GM19455 (cell line): ENCODE measurements around the gene LIPC.

Source experiments
- ATAC-seq: cut with Tn5 transposase; IDR thresholded peaks from one replicate; pipeline ENCODE4 v1.9.1; 2021; ENCODE audit not compliant: unreplicated experiment

LIPC gene

DNA sequence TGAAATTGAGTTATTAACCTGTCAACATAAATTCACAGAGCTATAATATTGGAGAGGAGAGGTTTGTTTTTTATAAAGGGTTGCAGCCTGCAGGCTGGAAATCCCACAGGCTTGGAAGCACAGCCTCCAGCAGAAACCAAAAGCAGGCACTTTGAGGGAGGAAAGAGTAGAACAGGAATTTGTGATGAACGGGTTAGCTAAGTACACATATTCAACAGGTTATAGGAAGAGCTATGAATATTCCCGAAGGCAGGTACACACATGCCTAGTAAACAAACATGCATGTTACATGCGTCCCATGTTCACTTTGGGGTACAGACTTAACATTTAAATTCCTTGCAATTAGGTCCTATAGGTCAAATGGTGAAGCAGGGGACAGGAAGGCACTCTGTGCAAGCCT, 25.9 kb upstream of the LIPC start:
- ATAC-seq = no peak

DNA sequence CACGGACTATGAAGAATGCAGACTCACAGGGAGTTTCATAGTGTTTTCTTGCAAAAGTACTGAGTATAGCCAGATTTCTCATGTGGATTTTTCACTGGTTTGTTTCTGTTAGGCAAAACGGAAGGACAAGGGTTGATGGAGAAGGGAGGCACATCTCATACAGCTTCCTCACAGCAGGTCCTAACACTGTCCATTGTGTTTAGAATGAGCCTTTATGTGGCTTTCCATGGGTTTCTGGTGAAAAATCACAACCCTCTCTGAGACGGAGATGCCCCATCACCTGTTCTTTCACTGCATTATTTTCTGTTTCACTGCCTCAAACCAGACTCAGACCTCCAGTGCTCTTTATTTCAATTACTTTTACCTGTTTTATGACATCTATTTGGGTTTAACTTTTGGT, 25.0 kb upstream of the LIPC start:
- no peak for ATAC-seq

DNA sequence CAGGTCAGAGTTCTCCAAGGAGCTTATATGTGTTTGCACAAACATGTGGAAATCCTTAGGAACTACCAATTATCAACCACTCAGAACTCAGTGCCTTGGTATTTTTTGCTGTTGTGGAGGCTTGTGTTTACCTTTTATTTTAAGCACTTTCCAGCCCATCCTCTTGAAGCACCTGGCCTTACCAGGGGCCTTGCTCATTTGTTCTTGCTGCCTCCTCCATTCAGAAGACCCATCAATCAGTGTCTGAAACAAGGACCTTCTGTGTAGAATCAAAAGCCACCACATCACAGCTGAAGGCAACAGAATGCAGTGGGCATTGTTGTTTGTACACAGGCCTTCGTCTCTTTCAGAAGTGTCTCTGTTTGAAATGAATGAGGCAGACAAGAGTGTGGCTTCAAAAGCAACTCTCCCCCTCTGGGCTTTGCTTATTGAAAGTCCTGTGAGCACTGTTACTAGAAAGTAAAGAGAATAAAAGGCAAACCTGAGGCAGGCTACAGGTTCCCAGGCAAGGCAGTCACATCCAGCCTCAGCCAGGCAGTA, 24.5 kb upstream of the LIPC start:
- no peak for ATAC-seq

DNA sequence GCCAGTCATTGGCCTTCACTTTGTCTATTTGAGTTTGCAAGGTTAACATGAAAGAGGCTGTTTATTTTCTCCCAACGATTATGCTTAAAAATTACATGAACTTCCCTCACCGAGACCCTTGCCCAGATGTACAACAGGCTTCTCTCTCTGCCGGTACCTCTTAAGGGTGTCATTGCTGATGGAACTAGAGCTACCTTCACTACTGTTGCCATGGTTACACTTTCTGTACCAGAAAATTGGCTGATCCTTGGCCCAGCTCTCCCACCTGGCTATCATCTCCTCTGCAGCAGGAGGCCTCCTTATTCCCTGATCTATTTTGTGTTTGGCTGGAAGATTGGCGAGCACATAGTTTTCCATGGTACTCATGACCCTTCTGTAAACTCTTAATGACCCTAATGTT, 24.0 kb upstream of the LIPC start:
- ATAC-seq = no peak

DNA sequence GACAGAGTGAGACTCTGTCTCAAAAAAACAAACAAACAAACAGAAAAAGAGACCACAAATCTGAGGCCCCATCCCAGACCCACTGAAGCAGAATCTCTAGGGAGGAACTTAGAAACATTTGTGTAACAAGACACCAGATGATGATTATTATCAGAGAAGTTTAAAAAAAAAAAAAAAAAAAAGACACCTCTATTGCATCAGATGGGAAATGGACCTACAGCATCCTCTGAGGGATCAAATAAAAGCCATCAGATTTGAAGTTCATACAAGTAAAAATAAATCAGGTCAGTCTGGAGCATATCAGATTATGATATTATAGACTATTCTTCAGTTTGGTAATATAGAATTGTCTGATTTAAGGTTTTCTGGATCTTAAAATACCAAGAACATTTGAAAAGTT, 21.9 kb upstream of the LIPC start:
- no peak for ATAC-seq

DNA sequence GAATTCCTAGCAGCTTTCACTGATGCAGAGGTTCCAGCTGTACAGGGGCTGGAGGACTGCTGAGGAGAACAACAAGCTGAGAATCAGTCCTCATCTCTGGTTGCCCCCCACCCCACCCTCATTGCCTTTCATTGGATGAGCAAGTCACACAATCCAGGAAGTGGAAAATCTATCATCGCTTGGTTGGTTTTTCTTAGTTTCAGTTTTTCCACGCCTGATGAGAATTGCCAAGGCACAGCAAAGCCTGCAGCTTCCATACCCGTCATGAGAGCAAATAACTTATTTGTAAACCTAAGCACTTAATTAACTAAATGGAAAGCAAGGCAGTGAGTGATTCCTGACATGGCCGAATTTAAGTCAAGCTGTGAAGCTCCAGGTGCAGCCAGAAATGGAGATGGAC, 21.4 kb upstream of the LIPC start:
- ATAC-seq = no peak

DNA sequence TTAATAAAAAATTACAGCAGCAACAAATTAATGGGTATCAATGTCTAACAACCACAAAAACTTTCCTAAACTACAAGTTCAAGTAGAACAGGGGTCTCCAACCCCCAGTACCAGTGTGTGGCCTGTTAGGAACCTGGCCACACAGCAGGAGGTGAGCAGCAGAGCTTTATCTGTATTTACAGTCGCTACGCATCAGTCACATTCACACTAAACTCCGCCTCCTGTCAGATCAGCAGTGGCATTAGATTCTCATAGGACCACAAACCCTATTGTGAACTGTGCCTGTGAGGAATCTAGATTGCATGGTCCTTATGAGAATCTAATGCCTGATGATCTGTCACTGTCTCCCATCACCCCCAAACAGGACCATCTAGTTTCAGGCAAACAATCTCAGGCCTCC, 18.5 kb upstream of the LIPC start:
- ATAC-seq = no peak

DNA sequence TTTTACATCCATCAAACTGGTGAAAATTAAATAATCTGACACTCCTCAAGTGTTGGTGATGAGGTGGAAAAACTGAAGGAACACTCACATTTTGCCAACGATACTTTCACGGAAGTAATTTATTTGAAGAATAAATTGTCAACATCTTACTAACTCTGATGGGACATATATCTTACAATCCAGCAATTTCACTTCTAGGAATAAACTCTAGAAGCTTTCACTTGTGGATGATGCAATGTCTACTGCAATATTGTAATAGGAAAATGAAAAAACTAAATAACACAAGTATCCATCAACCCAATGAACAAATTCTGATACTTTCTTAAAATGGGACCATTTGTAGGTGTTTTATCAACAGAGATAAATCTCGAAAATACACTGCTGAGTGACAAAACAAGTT, 16.2 kb upstream of the LIPC start:
- no peak for ATAC-seq

DNA sequence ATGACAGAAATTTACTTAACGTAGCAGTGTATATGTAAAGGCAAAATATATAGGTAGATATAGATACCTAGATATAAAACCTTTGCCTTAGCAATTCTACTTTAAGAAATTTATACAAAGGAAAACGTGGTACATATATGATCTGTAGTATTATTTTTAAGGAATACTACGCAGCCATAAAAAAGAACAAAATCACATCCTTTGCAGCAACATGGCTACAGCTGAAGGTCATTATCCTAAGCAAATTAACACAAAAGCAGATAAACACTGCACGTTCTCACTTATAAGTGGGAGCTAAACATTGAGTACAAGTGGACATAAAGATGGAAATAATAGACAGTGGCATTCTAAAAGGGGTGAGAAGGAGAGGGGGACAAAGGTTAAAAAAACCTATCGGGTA, 14.8 kb upstream of the LIPC start:
- no peak for ATAC-seq

DNA sequence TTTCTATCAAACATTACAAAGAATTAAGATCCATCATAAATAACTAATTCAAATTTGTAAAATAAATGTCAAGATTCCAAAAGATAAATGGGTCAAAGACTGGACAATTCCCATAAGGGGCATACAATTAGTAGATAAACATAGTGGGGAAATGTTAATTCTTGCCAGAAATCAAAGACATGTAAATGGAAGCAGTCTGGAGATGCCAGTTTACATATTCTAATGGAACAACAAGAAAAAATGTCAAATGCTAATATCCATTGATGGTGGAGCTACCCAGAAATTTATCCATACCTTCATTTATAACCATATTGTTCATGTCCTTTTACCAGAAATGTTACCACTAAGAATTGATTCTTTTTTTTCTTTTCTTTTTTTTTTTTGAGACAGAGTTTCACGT, 13.7 kb upstream of the LIPC start:
- no peak for ATAC-seq

DNA sequence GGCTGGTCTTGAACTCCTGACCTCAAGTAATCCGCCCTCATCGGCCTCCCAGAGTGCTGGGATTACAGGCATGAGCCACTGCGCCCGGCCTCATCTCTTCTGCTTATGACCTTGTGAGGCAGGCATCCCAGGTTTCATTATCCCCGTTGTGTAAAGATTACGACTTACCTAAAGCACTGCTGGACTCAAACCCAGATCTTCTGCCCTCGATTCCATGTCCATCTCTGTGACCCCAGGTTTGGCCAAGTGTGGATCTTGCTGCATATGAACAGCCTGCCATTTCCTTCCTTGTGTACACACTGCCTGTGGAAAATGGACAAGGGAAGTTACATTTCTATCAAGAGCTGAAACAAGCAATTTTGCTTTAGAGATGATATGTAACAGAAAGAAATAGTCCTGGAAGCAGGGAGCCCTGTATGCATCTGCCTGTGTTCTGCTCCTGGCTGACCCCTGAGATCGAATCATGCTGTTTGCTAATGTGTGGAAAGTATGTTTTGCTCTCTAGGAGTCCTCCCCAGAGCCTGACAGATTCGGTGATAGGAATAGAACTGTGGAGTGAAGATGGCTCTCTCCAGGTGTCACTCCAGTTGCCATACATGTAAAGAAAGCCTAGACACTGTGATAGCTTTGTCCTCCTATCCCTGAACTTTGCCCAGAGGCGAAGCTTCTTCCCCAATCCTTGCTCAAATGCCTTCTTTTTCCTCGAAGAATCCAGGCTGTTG, 11.8 kb upstream of the LIPC start:
- ATAC-seq = no peak

DNA sequence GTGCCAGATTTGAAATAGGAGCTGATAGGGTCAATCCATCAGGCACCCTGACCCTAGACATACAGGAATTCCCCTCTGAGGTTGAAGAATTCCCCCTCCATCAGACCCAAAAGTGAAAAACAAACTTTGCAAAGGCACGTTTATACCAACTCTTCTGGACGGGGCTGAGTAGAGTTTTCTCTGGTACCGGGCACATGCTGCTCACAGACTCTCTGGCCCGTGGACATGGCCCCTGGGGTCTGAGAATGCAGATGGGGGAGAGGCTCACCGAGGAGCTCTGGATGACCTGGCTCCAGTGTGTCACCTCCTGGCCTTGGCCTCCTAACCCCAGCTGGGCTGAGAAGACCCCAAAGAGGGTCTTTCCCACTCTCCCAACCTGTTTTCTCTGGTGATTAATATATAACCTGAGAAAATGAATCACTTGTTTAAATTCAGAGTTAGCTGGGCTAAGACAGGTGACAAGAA, 11.2 kb upstream of the LIPC start:
- ATAC-seq = no peak

DNA sequence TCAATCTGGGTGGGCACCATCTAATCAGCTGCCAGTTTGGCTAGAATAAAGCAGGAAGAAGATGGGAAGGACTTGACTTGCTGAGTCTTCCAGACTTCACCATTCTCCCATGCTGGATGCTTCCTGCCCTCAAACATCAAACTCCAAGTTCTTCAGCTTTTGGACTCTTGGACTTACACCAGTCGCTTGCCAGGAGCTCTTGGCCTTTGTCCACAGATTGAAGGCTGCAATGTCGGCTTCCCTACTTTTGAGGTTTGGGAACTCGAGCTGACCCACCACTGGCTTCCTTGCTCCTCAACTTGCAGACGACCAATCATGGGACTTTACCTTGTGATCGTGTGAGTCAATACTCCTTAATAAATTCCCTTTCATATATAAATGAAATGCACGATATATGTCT, 8.6 kb upstream of the LIPC start:
- no peak for ATAC-seq

DNA sequence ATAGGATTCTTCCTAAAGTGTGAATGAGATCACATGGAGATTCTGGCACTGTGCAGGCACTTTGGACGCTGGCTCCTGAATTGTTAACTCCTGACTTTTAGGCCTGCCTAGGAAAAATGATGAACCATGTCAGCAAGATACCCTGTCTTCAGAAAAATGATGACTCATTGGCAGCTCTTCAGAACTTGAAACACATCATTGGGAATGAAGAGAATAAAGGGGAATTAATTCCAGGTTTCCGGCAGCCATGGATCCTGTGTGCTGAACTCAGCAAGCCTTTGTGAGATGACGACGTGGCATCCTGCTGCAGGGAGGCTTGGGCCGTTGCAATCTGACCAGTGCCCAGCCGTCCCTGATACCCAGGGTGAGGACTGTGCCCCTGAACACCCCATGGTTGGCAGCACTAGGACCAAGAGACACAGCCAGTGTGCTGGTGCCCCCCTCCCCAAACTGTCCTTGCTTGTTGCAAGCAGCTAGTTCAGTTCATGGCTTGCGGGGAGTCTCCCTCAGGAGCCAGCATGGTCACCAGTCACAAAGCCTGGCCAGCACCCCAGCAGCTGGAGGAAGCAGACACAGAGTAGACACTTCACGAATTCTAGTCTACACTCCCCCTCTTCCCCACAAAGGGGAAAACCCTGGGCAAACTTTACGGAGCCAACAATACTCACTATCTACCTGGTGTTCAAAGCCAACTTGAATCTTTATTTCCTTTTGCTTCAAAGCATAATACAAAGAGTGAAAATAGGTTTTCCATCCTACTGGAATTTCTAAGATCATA, 7.8 kb upstream of the LIPC start:
- ATAC-seq = no peak

DNA sequence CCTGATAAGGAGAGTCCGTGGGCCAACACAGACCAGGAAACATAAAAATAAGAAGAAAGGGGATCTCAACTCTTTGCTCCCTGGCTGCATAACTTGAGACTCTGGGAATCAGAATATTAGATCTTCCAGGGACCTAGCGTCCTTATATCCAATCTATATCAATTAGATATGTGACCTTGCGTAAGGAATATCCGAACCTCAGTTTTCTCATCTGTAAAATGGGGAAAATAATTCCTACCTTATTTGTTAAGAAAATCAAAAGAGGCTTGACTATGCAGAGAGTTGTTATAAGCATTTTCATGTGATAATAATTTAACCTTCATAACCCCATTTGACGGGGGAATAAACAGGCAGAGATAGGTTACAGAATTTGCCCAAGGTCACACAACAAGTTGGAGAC, 7.1 kb upstream of the LIPC start:
- no peak for ATAC-seq

DNA sequence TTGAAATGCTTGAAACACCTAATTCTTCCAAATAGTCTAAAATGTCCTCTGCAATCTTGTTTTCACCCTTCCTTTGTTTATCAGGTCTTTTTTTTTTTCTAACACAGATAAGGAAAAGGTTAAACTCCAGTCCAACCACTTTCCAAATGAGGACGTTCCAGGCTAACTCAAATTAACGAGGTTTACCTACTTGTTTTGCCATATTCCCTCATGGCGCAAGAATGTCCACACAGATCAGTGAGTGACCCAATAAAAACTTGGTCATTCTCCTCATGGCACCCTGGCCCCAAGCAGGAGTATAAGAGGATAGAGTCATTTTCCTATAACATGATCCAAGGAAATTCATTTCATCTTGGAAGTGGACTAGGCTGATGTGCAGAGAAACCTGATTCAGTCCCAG, 6.6 kb upstream of the LIPC start:
- no peak for ATAC-seq

DNA sequence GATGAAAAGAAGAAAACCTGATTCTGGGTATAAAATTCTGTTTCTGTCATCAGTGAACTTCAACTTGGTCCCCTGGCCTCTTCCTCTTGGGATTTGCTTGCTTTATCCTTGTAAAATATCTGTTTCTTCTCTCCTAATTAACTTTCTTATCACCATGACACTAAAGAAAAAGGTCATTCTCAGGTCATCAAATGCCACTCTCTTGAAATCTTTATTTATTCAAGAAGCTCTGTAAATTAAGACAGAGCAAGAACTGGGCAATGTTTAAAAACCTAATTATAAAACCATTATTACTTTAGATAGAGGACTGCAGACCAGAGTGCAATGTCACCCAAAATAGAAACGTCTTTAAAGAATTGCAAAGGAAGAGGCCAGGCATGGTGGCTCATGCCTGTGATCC, 6.0 kb upstream of the LIPC start:
- no peak for ATAC-seq

DNA sequence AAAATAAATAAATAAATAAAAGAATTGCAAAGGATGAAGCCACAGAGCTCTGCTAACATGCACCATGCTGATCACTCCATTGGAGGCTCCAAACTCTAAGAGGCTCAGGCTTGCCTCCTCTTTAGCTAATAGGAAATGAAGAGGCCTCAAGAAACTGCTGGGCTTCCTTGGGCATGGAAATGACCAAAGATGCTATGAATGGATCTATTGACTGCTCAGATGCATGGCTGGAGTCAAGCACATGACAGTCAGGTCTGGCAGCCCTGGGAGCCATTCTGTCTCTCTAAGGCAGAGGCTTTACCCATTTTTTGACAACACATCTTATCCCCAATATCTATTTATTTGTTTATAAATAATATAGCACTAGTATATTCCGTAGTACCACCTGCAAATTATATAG, 5.3 kb upstream of the LIPC start:
- ATAC-seq = no peak

DNA sequence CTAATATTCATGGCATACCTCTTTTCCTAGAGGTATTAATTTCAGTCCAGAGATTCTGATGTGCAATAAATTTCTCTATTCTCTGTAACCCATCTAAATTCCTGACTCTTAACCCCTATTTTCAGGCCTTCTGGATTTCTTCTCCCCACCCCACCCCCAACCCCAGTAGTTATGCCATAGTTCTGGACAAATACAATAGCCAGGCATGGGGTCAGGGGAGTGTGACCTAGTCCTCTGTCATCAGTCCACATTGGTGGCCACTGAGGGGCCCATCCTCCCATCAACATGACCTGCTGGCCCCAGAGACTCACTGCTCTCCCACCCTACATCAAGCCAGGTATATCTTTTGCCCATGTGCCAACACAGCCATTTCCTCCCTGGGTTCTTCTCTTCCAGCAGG, 3.8 kb upstream of the LIPC start:
- ATAC-seq = no peak

DNA sequence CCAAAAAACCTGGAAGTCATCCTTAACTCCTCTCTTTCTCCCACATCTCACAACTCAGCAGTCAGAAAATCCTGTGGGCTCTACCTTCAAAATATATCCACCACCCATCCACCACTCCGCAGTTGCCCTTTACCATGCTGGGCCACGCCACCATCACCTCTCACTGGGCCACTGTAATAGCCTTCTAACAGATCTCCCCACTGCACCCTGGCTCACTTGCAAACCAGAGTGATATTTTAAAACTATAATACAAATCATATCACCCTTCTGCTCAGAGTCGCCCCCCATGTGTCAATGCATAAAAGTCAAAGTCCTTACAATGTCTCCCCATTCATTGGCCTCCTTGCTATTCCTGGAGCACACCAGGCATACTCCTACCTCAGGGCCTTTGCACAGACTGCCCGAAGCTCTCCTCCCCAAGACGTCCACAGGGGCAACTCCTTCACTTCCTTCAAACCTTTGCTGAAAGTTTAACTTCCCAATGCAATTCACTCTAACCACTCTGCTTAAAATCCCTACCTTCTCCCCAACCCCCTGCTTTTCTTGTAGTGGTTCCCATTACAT, 1.5 kb upstream of the LIPC start:
- no peak for ATAC-seq

DNA sequence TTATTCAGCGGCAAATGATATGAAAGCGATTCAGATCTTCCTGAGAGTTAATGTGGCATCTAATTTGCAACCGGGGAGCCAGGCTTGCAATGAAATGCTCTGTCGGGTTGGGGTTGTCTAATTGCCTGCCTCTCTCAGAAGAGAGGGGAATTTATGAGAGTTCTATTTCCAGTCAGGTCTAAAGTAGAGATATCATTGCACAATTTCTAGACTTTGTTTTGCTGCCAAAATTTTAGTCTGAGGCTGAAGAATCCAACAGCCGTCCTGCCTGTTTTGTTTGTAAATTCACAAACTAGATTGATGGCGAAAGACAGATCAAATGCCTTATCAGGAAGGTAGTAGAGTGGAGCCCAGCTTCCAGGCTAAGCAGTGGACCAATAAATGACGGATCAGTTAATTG, 610 bp downstream of the LIPC start:
- ATAC-seq = no peak
